ENCODE measurements around the gene MBOAT1.
A peak's percentile ranks its signal among the peaks of the same experiment; 100 is the strongest.

Gene MBOAT1

GRCh38 chr6:20092071-20092566, 120.2 kb downstream of the MBOAT1 start:
- DNase-seq = peak; percentile 89

DNA sequence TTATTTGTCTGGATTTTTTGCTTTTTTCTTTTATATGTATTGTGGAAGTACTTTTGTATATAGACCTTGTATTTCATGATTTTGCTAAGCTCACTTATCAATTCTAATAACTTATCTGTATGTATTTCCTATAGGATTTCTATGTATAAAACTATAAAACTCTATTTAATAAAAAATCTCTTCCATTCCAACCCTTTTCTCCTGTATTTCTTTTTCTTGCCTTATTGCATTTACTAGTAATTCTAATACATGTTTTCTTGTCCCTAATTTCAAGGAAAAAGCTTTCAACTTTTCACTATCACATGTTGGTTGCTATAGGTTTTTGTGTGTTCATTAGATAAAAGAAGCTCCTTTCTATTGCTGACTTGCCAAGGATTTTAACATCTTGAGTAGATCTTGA, 125.3 kb downstream of the MBOAT1 start:
- no peak for DNase-seq

DNA sequence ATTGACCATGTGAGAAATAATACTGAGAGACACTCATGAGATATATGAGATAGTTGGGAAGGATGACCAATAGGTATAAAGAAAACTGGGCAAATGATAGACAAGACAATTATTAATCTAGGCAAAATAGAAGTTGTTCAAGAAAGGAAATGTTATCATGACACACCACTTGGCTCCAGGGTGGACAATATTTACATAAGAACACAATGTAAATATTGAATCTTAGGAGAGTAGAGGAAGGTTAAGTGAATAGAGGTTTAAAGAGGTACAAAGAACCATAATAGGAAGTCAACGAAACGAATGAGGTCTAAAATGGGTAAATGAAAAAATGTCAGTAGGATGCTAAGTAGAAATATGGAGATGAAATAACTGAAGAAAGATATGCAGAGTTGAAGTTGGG, 126.5 kb downstream of the MBOAT1 start:
- DNase-seq = no peak

- DNase-seq = no peak
These were observed 127.9 kb downstream of the MBOAT1 start for GRCh38 chr6:20084411-20084810.

DNA sequence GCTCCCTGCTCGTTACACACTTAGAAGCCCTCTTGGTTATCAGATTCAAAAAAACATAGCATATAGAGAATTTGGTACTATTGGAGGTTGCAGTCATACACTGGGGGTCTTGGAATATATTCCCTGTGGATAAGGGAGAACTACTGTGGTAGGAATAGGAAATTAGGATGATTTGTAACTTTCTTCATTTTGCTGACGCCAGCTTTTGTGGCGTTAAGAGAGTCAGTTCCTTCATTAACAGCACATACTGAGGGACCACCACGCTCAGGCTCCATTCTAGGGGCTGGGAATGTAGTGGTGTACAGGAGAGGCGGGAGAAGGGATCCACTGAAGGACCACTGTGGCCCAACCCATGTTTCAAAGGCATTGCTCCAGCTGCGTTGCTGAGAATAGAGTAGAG, 140.3 kb downstream of the MBOAT1 start:
- DNase-seq = no peak

- DNase-seq = no peak
These were observed 142.2 kb downstream of the MBOAT1 start for GRCh38 chr6:20070047-20070446.

DNA sequence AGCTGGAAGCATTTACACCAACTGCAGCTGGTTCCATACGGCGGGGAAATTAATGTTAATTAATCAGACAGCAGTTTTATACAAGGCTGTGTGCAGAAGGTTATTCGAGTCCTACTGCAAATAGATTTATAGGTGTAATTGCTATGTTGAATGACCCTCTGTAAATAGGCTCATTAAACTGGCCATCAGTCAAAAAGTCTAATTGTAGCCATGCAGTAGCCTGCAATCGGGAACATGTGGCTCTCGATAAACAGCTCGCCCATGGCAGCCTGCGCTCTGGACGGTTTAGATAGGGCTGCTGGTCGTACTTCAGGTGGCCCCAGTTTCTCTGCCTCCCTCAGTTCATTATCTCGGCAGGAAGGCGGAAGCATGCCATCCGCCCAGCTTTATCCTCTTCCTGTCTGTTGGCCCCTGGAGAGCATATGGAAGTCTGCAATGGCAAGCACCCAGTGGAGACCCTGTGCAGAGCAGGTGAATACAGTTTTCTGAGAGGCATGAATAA, 143.2 kb downstream of the MBOAT1 start:
- DNase-seq = peak; percentile 100

- DNase-seq = peak; percentile 66
These were observed 143.8 kb downstream of the MBOAT1 start for GRCh38 chr6:20068421-20068988.

- DNase-seq = no peak
These were observed 150.3 kb downstream of the MBOAT1 start for GRCh38 chr6:20061952-20062351.

- no peak for DNase-seq
These were observed 152.0 kb downstream of the MBOAT1 start for GRCh38 chr6:20060252-20060651.

GRCh38 chr6:20058912-20059311, 153.4 kb downstream of the MBOAT1 start:
- DNase-seq = peak; percentile 25

GRCh38 chr6:20058121-20058905, 154.0 kb downstream of the MBOAT1 start:
- DNase-seq = peak; percentile 50

- DNase-seq = peak; percentile 91
These were observed 155.8 kb downstream of the MBOAT1 start for GRCh38 chr6:20056350-20056992.

DNA sequence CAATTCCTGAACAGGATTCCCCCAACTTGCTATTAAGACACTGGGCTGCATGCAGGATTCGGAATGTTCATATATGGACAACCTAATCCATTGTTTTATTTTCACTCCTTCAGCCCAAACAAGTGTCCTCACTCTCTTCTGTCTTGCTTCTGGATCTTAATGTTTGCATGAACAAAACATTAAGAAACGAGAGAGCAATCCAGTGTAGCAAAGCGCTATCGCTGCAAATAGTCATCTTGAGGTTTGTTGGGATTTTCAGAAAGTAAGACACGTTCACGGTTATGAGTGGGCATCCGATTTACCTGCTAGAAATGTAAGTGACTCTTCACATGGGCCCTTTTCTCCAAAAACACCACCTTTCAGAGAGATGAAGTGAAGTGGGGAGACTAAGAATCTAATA, 156.4 kb downstream of the MBOAT1 start:
- DNase-seq = peak; percentile 26

Measured in NCI-H69 (cell line).